ENCODE results near the gene MTX2.

DNA sequence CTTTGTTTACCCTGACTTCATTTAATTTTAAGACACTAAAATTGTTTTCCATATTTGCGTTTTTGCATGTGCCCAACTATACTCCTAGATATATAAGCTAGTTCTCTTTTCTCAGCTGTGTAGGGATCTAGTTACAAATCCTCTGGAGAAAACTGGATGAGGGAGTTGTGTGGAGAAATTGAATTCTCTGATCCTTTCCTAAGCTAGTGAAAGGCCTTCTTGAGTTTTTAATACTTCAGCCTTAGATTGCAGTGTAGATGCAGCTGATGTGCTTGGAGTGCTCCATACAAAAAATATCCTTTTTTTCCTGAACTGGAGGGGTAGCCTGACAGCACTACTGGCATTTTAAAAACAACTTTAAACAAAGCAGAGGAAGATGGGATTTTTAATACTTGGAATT is 8.6 kb upstream of the MTX2 start:
- TF ChIP-seq GATA2 (IDR thresholded peaks at IDR 0.05; ENCODE audit: low read depth, low read length): no peak
- no peak for TF ChIP-seq GATA3 (IDR thresholded peaks at IDR 0.05; ENCODE audit: low read depth, low read length)
